ENCODE data around the gene RNMT. TPM values are rescaled to one million over a fixed set of nuclear protein-coding genes. Genes with fewer than 3 reads are reported as not detected.

The RNMT gene
- total and polyA plus RNA-seq, 2 experiments from 2014 or later: 40.7 to 188 TPM

DNA sequence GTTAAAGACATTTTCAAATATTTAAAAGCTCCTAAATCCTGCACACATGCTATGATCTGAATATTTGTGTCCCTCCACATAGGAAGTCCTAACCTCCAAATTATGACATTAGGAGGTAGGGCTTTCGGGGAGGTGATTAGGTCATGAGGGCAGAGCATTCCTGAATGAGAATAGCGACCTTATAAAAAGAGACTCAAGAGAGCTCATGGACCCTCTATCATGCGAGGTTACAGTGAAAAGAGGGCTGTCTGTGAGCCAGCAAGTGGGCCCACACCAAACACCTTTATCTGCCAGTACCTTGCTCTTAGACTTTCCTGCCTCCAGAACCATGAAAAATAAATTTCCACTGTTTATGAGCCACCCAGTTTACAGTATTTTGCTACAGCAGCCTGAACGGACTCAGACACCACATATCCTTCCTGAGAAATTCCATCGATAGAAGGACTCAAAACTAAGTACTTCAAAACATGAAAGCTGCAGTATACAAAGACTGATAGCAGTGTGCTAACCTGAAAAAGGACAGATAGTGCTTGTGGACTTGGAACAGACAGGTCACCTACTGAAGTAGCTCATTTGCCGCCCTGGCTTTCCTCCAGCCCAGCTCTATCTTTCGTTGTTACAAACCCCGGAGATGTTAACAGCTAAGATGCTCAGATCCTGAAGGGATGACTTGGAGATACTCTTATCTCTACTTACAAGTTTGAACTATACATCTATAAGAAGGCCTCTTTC lies 13.9 kb upstream of the RNMT start (continued):
- TF ChIP-seq, protein P1, sequence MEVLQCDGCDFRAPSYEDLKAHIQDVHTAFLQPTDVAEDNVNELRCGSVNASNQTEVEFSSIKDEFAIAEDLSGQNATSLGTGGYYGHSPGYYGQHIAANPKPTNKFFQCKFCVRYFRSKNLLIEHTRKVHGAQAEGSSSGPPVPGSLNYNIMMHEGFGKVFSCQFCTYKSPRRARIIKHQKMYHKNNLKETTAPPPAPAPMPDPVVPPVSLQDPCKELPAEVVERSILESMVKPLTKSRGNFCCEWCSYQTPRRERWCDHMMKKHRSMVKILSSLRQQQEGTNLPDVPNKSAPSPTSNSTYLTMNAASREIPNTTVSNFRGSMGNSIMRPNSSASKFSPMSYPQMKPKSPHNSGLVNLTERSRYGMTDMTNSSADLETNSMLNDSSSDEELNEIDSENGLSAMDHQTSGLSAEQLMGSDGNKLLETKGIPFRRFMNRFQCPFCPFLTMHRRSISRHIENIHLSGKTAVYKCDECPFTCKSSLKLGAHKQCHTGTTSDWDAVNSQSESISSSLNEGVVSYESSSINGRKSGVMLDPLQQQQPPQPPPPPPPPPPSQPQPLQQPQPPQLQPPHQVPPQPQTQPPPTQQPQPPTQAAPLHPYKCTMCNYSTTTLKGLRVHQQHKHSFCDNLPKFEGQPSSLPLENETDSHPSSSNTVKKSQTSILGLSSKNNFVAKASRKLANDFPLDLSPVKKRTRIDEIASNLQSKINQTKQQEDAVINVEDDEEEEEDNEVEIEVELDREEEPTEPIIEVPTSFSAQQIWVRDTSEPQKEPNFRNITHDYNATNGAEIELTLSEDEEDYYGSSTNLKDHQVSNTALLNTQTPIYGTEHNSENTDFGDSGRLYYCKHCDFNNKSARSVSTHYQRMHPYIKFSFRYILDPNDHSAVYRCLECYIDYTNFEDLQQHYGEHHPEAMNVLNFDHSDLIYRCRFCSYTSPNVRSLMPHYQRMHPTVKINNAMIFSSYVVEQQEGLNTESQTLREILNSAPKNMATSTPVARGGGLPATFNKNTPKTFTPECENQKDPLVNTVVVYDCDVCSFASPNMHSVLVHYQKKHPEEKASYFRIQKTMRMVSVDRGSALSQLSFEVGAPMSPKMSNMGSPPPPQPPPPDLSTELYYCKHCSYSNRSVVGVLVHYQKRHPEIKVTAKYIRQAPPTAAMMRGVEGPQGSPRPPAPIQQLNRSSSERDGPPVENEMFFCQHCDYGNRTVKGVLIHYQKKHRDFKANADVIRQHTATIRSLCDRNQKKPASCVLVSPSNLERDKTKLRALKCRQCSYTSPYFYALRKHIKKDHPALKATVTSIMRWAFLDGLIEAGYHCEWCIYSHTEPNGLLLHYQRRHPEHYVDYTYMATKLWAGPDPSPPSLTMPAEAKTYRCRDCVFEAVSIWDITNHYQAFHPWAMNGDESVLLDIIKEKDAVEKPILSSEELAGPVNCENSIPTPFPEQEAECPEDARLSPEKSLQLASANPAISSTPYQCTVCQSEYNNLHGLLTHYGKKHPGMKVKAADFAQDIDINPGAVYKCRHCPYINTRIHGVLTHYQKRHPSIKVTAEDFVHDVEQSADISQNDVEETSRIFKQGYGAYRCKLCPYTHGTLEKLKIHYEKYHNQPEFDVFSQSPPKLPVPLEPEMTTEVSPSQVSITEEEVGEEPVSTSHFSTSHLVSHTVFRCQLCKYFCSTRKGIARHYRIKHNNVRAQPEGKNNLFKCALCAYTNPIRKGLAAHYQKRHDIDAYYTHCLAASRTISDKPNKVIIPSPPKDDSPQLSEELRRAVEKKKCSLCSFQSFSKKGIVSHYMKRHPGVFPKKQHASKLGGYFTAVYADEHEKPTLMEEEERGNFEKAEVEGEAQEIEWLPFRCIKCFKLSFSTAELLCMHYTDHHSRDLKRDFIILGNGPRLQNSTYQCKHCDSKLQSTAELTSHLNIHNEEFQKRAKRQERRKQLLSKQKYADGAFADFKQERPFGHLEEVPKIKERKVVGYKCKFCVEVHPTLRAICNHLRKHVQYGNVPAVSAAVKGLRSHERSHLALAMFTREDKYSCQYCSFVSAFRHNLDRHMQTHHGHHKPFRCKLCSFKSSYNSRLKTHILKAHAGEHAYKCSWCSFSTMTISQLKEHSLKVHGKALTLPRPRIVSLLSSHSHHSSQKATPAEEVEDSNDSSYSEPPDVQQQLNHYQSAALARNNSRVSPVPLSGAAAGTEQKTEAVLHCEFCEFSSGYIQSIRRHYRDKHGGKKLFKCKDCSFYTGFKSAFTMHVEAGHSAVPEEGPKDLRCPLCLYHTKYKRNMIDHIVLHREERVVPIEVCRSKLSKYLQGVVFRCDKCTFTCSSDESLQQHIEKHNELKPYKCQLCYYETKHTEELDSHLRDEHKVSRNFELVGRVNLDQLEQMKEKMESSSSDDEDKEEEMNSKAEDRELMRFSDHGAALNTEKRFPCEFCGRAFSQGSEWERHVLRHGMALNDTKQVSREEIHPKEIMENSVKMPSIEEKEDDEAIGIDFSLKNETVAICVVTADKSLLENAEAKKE (CRISPR knock-in tag; IDR thresholded peaks at IDR 0.05): no peak
- TF ChIP-seq CREB1 (CRISPR knock-in tag; IDR thresholded peaks at IDR 0.05; ENCODE audit: low read depth) (no peak), JUNB (IDR thresholded peaks at IDR 0.05; ENCODE audit: unreplicated experiment) (no peak)
- TF ChIP-seq, protein P2, sequence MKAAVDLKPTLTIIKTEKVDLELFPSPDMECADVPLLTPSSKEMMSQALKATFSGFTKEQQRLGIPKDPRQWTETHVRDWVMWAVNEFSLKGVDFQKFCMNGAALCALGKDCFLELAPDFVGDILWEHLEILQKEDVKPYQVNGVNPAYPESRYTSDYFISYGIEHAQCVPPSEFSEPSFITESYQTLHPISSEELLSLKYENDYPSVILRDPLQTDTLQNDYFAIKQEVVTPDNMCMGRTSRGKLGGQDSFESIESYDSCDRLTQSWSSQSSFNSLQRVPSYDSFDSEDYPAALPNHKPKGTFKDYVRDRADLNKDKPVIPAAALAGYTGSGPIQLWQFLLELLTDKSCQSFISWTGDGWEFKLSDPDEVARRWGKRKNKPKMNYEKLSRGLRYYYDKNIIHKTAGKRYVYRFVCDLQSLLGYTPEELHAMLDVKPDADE (IDR thresholded peaks at IDR 0.05): no peak

DNA sequence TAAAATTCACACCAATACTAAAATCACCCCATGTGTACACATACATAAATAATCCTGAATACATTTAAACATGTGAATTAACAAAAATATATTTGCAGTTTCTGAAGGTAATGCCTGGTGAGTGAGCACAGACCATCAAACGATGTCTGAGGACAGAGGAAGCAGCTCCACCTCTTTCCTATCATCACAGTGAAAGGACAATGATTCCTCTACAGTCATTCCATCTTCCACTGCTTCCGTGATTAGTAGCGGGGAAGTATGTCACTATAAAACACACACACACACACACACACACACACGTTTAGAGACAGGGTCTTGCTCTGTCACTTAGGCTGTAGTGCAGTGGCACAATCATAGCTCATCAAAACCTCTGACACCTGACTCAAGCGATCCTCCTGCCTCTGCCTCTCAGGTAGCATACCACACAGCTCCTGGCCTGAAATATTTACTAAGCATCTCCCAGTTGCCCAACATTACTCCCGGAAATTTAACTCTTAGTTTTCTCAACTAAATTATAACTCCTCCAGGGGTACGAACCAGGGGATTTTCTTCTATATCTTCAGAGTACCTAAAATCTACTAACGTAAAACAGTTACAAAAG lies 12.9 kb upstream of the RNMT start:
- Histone ChIP-seq H3K4me3 (no peak overlapping the region), H2AFZ (no peak overlapping the region), H3K4me1 (ENCODE audit: insufficient read depth) (peaks cover 9% of the 10 kb centered on the region; the same call in 1 of the 2 replicates), H3F3A (replicated peaks; ENCODE audit: low read depth) (no peaks in the 10 kb centered on the region), H3K27me3 (ENCODE audit: insufficient read depth) (no peaks in the 10 kb centered on the region), H3K79me2 (replicated peaks; ENCODE audit: insufficient read depth) (peaks cover 96% of the 10 kb centered on the region), H3K4me2 (no peak overlapping the region), H3K9me2 (ENCODE audit: insufficient read depth) (no peaks in the 10 kb centered on the region), H3K36me3 (ENCODE audit: insufficient read depth) (no peaks in the 10 kb centered on the region), H3K27ac (ENCODE audit: low read depth) (no peak overlapping the region), H4K20me1 (replicated peaks; ENCODE audit: insufficient read depth) (peaks cover 9% of the 10 kb centered on the region; the same call in 1 of the 2 replicates)
- ATAC-seq: peak; percentile 38; the same call in 2 of the 3 replicates
- DNase-seq (ENCODE audit: low spot score): no peak
- Mint-ChIP-seq H3K36me3 (ENCODE audit: low read depth) (peaks cover 20% of the 10 kb centered on the region), H3K9me3 (peaks cover 8% of the 10 kb centered on the region; the same call in 2 of the 3 replicates), H3K27ac (no peak overlapping the region), H3K27me3 (ENCODE audit: insufficient read depth, low read depth, poor library complexity) (peaks cover 2% of the 10 kb centered on the region), H3K4me3 (no peak overlapping the region), H3K4me1 (peaks cover 19% of the 10 kb centered on the region)
- TF ChIP-seq JUNB (IDR thresholded peaks at IDR 0.05; ENCODE audit: unreplicated experiment): no peak
- TF ChIP-seq POLR2AphosphoS5 (IDR thresholded peaks at IDR 0.05; ENCODE audit: low read depth): no peak
- TF ChIP-seq, protein P2 (IDR thresholded peaks at IDR 0.05): no peak
- no peak for TF ChIP-seq NANOG (IDR thresholded peaks at IDR 0.05; ENCODE audit: borderline replicate concordance)
